Measurements from ENCODE around the gene MORC1.

MORC1 gene

DNA sequence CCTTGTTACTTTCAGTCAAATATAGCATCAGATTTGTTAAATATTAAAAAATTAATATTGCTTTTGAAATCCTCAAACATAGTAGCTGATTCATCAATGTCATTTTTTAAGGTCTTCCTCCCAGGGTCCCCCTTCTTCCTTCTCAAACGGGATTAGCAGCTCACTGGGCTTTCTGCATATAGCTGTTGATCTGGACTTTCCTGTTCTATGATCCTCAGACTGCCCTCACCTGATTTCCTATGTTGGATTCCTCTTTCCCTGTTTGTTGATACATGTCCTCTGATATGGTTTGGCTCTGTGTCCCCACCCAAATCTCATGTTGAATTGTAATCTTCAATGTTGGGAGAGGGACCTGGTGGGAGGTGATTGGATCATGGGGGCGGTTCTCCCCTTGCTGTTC is 170.1 kb downstream of the MORC1 start:
- in situ Hi-C loops (cut with MboI; ENCODE audit: low sequenced_read_pairs): no loop called here

DNA sequence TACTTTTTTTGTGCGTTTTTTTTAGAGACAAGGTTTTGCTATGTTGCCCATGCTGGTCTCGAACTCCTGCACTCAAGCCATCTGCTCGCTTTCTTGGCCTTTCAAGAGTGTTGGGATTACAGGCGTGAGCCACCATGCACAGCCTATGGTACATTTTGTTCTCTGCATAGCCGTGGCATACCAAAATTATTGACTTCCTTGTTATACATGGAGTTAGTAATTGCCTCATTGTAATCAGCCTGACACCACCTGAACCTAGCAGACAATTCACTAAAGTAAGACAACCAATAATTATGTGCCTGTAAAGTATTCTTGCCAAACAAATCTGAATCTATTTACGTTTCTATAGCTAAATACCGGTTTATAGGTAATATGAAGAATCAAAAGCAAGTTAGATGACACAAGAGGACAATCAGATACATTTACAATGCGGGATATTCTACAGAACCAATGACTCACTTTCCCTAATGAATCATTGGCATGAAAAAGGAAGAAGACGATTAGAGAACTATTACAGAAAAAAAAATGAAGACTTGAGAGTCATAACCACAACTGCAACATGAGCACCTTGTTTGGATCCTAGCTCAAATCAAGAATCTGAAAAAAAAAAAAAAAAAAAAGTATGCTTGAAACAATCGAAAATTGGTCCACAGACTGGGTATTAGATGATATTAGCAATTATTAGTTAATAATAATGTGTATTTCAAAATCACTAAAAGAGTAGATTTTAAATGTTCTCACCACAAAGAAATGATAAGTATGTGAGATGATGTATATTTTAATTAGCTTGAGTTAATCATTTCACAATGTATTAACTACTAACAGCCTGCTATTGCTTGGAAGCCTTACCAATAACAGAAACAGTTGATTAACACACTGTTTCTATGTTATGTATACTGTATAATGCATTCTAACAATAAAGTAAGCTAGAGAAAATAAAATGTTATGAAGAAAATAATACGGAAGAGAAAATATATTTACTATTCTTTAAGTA is 171.3 kb downstream of the MORC1 start:
- in situ Hi-C loops (cut with MboI; ENCODE audit: low sequenced_read_pairs): no loop called here

DNA sequence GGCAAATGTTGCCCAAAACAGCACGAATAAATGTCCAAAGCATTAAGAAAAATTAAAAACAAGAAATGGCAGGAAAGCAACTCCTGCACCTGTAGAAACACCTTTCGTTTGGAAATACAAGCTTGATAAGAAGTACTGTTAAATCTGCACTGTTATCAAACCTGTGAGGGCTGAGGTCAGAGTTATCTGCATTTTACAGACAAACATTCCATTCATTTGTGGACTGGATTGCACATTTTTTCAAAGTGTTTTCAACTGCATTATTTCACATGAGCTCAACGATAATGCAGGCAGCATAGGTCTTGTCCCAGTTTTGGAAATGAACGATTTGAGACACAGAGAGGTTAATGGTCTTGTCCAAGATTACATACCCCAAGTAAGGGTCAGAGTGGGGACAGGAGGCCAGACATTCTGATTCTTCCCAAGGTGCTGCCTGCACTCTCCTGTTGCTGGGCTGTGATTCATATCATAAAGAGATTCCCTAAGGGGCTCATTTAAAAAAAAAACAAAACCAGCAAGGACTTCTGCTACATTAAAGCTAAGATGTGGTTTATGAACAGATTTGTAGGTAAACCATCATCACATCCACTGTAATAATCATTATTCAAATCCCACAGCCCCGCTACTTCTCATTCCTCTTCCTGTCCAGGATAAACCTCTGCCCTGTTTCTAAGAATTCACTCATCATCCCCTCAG is 177.2 kb downstream of the MORC1 start:
- in situ Hi-C loops (cut with MboI; ENCODE audit: low sequenced_read_pairs): no loop called here

- in situ Hi-C loops (cut with MboI; ENCODE audit: low sequenced_read_pairs): no loop called here
These were observed 177.8 kb downstream of the MORC1 start for GRCh38 chr3:108940166-108940565.

DNA sequence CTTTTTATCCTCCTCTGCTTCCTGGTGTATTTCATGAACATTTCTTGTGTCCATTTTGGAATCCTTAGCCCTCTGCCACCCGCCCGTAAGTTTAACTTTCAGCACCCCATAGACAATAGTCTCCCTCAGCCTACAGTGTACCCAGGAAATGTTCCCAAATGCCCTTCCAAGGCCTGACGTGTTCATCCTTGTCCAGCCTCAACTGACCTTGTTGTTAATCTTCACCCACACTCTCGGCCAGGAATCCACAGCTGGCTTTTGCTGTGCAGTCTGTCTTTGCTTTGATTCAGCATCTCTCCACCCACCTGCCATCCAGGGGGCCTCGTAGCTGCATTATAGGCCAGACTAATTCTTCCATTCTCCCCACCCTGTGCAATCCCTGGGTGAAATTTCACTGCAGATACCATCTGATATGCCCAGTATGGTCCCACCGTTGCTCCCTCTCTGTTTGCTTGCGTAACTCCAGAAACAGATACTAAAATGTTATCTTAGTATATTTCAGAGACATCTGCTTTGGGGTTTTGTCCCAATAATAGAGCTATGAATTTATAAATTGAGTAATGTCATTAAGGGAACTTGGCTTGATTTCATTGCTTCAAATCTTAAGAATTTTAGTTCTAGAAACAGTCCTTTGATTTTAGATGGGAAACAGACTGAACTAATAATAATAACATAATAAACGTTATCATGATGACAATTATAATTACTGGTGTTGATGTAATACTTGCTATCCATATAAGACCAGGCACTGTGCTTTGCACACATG is 180.8 kb downstream of the MORC1 start:
- in situ Hi-C loops (cut with MboI; ENCODE audit: low sequenced_read_pairs): no loop called here

- in situ Hi-C loops (cut with MboI; ENCODE audit: low sequenced_read_pairs): no loop called here
These were observed 186.9 kb downstream of the MORC1 start for GRCh38 chr3:108931035-108931434.

GRCh38 chr3:108918866-108919265 is 199.1 kb downstream of the MORC1 start:
- in situ Hi-C loops (cut with MboI; ENCODE audit: low sequenced_read_pairs): no loop called here

DNA sequence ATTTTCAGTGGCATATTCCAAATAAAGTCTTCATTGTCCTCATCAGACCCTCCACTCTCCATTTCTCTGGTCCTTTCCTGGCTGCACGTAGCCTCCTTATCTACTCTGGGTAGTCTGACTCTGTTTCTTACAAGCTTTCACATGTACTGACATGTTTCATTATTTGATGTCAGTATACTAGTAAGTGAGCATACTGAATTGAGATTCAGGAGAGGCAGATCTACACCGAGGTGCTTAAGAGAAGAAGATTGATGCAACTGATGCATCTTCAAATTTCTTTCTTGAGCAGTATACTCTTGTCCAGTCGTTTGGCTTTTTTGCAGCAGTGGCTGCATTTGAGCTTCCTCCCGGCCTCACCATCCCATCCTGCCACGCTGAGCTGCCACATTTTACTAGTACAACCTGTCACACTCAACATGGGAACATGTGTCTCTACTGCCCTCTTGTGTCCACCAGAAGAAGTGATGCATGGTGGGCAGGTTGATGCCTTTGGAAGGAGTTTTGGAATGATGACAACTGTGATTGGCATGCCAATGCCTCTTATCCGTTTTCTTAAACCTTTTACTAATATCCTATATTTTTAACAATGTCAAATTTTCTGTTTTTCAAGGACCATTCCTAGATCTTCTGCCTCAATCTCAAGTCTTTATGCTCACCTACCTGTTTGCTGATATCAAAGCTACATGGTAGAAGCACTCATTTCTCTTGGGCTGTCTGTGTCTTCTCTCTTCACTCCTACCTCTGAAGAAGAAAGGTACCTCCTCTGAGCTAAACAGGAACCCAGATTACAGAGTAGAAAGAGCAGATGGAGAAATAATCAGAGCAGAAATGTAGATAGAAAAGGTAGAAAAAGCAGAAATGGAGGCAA is 202.9 kb downstream of the MORC1 start:
- in situ Hi-C loops (cut with MboI; ENCODE audit: low sequenced_read_pairs): no loop called here

DNA sequence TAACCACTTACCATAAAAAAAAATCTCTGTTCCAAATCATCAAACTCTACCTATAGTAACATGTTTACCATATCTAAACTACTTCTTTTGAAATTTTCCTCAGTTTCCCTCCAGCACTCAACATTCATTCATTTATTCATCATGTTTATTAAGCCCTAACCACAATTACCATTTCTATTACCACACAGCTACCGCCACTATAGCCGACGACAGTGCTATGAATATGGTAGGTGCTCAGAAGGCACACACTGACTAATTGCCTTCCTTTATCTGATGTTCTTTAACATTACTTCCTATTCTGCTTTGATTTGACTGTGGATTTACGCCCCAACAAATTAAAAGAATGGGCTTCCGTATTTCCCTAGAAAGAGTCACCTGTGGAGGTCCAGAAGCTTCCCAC is 208.1 kb downstream of the MORC1 start:
- in situ Hi-C loops (cut with MboI; ENCODE audit: low sequenced_read_pairs): no loop called here
